CD4-positive, alpha-beta T cell (primary cell): Measurements from ENCODE around the gene SLC27A4. TPM values are rescaled to one million over a fixed set of nuclear protein-coding genes. Genes with fewer than 3 reads are reported as not detected.

Experiments used
- ATAC-seq: fragments of 200-7000 bp; cut with Tn5 transposase; one replicate; pipeline ENCODE4 v1.10.0; 2022; ENCODE audit warnings: mild to moderate bottlenecking; ENCODE audit not compliant: poor library complexity
- CTCF ChIA-PET: fragments of 350-600 bp; sonication (Branson Sonifier 250); formaldehyde crosslinking; loops from one replicate; lab custom pipeline; 2021; ENCODE audit warnings: antibody characterized with exemption, inconsistent platforms; lab: Charles Lee
- POLR2A ChIA-PET: fragments of 350-600 bp; sonication (Branson Sonifier 250); formaldehyde crosslinking; loops from one replicate; lab custom pipeline; 2021; ENCODE audit warnings: antibody characterized with exemption, inconsistent platforms; lab: Charles Lee
- DNase-seq, 14 experiments: peaks; one replicate each; pipeline ENCODE4 v3.0.0-alpha.2; 2013 to 2020; ENCODE audit warnings: mixed read lengths in 2 of 14
- H3K27ac ChIP-seq, 2 donors: one replicate each; pipeline versions ENCODE4 v1.5.1 to v1.7.0; 2013; ENCODE audit warnings: low read length in 2 of 2, low read depth in 1 of 2, mild to moderate bottlenecking in 1 of 2
- H3K27me3 ChIP-seq, 2 experiments: 1 replicate in 1 of 2; 2 replicates in 1 of 2; pipeline versions ENCODE4 v1.6.1 to v1.7.0; 2013; ENCODE audit warnings: low read length in 2 of 2, control low read depth in 1 of 2, mild to moderate bottlenecking in 1 of 2, moderate library complexity in 1 of 2; ENCODE audit not compliant: insufficient read depth in 2 of 2, control insufficient read depth in 1 of 2
- H3K36me3 ChIP-seq: one replicate; pipeline ENCODE4 v1.6.1; 2013; ENCODE audit warnings: low read length, control low read depth; ENCODE audit not compliant: insufficient read depth
- H3K4me1 ChIP-seq: one replicate; pipeline ENCODE4 v1.6.1; 2013; ENCODE audit warnings: low read length, control low read depth; ENCODE audit not compliant: insufficient read depth
- H3K4me3 ChIP-seq: one replicate; pipeline ENCODE4 v1.5.1; 2013; ENCODE audit warnings: mild to moderate bottlenecking, low read length, moderate library complexity
- H3K9me3 ChIP-seq, 2 experiments: 1 replicate in 1 of 2; 2 replicates in 1 of 2; pipeline versions ENCODE4 v1.6.1 to v1.7.0; 2013; ENCODE audit warnings: low read length in 2 of 2, mild to moderate bottlenecking in 2 of 2, control low read depth in 1 of 2, moderate library complexity in 1 of 2; ENCODE audit not compliant: control insufficient read depth in 1 of 2, insufficient read depth in 1 of 2
- H3K27ac Mint-ChIP-seq: one replicate; pipeline ENCODE4 v1.8.0; 2020; ENCODE audit warnings: mixed read lengths
- H3K27me3 Mint-ChIP-seq: one replicate; pipeline ENCODE4 v1.8.0; 2021; ENCODE audit warnings: mixed read lengths
- H3K36me3 Mint-ChIP-seq: one replicate; pipeline ENCODE4 v1.8.0; 2021; ENCODE audit warnings: low read depth, mixed read lengths
- H3K4me1 Mint-ChIP-seq: one replicate; pipeline ENCODE4 v1.8.0; 2021; ENCODE audit warnings: low read depth, mixed read lengths
- H3K4me3 Mint-ChIP-seq: one replicate; pipeline ENCODE4 v1.8.0; 2020; ENCODE audit warnings: mild to moderate bottlenecking, mixed read lengths
- H3K9me3 Mint-ChIP-seq: one replicate; pipeline ENCODE4 v1.8.0; 2020; ENCODE audit warnings: mixed read lengths
- intact Hi-C, 2 experiments: fragments of 100-400 bp; cut with DNase I in 1 of 2; cut with micrococcal nuclease in 1 of 2; formaldehyde crosslinking; loops; one replicate each; pipeline versions ENCODE4 v1.15.1 to v1.9.0; 2023 to 2025; cut with DNase I, micrococcal nuclease
- total RNA-seq, 174 experiments: library from RNA in 2 of 174; stranded (reverse) in 2 of 174; gene quantifications; one replicate each; pipeline ENCODE4 v1.2.3 and lab custom pipeline; 2021 to 2026
- TF ChIP-seq, protein P1 (sequence below): fragments of 200-600 bp; IDR thresholded peaks from one replicate; pipeline ENCODE4 v1.8.0; 2022; ENCODE audit warnings: antibody characterized with exemption, mild to moderate bottlenecking

The SLC27A4 gene
- total RNA-seq, 2 experiments from 2014 or later: 2.2 to 3.1 TPM

DNA sequence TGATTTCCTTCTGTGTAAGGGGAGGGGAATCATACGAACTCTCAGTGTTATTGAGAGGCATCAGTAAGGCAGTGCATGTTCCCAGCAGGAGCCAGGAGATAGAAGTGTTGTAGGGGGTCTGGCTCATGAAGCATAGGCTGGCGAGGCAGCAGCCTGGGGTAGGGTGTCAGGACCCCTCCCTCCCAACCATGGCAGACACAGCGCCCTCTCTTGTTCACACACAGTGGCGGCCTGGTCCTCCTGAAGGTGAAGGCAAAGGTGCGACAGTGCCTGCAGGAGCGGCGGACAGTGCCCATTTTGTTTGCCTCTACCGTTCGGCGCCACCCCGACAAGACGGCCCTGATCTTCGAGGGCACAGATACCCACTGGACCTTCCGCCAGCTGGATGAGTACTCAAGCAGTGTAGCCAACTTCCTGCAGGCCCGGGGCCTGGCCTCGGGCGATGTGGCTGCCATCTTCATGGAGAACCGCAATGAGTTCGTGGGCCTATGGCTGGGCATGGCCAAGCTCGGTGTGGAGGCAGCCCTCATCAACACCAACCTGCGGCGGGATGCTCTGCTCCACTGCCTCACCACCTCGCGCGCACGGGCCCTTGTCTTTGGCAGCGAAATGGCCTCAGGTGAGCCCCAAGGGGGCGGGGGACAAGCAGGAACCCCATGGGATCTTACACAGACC, 4.7 kb downstream of the SLC27A4 start:
- no peaks in the 10 kb centered on the region for H3K27me3 ChIP-seq
- Mint-ChIP-seq H3K4me3 (no peak overlapping the region), H3K36me3 (peaks cover 36% of the 10 kb centered on the region), H3K4me1 (peaks cover 7% of the 10 kb centered on the region), H3K9me3 (no peaks in the 10 kb centered on the region), H3K27ac (no peak overlapping the region), H3K27me3 (no peaks in the 10 kb centered on the region)
- intact Hi-C loops: loop anchor here in 1 of 2 experiments (5.0 kb wide), 2 partner anchors 33 to 218 kb away; partner anchors contain the start of gene PTGES2
- H3K4me3 ChIP-seq: no peak overlapping the region
- H3K4me1 ChIP-seq: peaks cover 15% of the 10 kb centered on the region
- CTCF ChIA-PET: no interaction called here
- POLR2A ChIA-PET: no interaction called here
- TF ChIP-seq, protein P1, sequence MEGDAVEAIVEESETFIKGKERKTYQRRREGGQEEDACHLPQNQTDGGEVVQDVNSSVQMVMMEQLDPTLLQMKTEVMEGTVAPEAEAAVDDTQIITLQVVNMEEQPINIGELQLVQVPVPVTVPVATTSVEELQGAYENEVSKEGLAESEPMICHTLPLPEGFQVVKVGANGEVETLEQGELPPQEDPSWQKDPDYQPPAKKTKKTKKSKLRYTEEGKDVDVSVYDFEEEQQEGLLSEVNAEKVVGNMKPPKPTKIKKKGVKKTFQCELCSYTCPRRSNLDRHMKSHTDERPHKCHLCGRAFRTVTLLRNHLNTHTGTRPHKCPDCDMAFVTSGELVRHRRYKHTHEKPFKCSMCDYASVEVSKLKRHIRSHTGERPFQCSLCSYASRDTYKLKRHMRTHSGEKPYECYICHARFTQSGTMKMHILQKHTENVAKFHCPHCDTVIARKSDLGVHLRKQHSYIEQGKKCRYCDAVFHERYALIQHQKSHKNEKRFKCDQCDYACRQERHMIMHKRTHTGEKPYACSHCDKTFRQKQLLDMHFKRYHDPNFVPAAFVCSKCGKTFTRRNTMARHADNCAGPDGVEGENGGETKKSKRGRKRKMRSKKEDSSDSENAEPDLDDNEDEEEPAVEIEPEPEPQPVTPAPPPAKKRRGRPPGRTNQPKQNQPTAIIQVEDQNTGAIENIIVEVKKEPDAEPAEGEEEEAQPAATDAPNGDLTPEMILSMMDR: no peak
- no peaks in the 10 kb centered on the region for H3K9me3 ChIP-seq
- DNase-seq (no peak), ATAC-seq (no peak)
- H3K27ac ChIP-seq: no peak overlapping the region
- H3K36me3 ChIP-seq: peaks cover 65% of the 10 kb centered on the region

- Mint-ChIP-seq H3K4me3 (no peak overlapping the region), H3K27me3 (no peaks in the 10 kb centered on the region), H3K27ac (no peak overlapping the region), H3K9me3 (no peaks in the 10 kb centered on the region), H3K4me1 (no peaks in the 10 kb centered on the region), H3K36me3 (peaks cover 54% of the 10 kb centered on the region)
- POLR2A ChIA-PET: no interaction called here
- no peaks in the 10 kb centered on the region for H3K27me3 ChIP-seq
- intact Hi-C loops: loop anchor here in 1 of 2 experiments (5.0 kb wide), 1 partner anchor 37 kb away; no protein-coding TSS in a partner anchor
- no peak for ATAC-seq
- CTCF ChIA-PET: interaction anchor here (0.9 kb wide), 1 partner anchor 13 kb away, joined by 3 read pairs; no protein-coding TSS in a partner anchor
- H3K36me3 ChIP-seq: peaks cover 59% of the 10 kb centered on the region
- H3K9me3 ChIP-seq: no peaks in the 10 kb centered on the region
- H3K4me3 ChIP-seq: no peak overlapping the region
- no peaks in the 10 kb centered on the region for H3K4me1 ChIP-seq
- TF ChIP-seq, protein P1: no peak
- H3K27ac ChIP-seq: no peak overlapping the region
- no peak for DNase-seq
Observed at GRCh38 chr9:128349125-128349524, 8.8 kb downstream of the SLC27A4 start.

- Histone ChIP-seq H3K4me1 (no peaks in the 10 kb centered on the region), H3K4me3 (no peak overlapping the region), H3K27me3 (no peaks in the 10 kb centered on the region), H3K9me3 (no peaks in the 10 kb centered on the region), H3K36me3 (peaks cover 53% of the 10 kb centered on the region), H3K27ac (no peak overlapping the region)
- H3K4me3 Mint-ChIP-seq: no peak overlapping the region
- no peak overlapping the region for H3K27ac Mint-ChIP-seq
- ChIA-PET CTCF (interaction anchor here (0.9 kb wide), 1 partner anchor 13 kb away, joined by 3 read pairs; no protein-coding TSS in a partner anchor), POLR2A (no interaction called here)
- ATAC-seq (no peak), DNase-seq (no peak)
- H3K27me3 Mint-ChIP-seq: no peaks in the 10 kb centered on the region
- H3K36me3 Mint-ChIP-seq: peaks cover 52% of the 10 kb centered on the region
- no peaks in the 10 kb centered on the region for H3K9me3 Mint-ChIP-seq
- TF ChIP-seq, protein P1: no peak
- intact Hi-C loops: loop anchor here in 1 of 2 experiments (5.0 kb wide), 1 partner anchor 37 kb away; no protein-coding TSS in a partner anchor
- no peaks in the 10 kb centered on the region for H3K4me1 Mint-ChIP-seq
Observed at GRCh38 chr9:128349772-128350171, 9.4 kb downstream of the SLC27A4 start.
